NCI-H1105 treated with DMSO at 0.1 percent for 48 hours (cell line): Measurements from ENCODE around the gene SLC45A3.

Experiments
- DNase-seq: peaks from one replicate; lab custom pipeline; 2025; lab: John Stamatoyannopoulos, UW

The SLC45A3 gene

DNA sequence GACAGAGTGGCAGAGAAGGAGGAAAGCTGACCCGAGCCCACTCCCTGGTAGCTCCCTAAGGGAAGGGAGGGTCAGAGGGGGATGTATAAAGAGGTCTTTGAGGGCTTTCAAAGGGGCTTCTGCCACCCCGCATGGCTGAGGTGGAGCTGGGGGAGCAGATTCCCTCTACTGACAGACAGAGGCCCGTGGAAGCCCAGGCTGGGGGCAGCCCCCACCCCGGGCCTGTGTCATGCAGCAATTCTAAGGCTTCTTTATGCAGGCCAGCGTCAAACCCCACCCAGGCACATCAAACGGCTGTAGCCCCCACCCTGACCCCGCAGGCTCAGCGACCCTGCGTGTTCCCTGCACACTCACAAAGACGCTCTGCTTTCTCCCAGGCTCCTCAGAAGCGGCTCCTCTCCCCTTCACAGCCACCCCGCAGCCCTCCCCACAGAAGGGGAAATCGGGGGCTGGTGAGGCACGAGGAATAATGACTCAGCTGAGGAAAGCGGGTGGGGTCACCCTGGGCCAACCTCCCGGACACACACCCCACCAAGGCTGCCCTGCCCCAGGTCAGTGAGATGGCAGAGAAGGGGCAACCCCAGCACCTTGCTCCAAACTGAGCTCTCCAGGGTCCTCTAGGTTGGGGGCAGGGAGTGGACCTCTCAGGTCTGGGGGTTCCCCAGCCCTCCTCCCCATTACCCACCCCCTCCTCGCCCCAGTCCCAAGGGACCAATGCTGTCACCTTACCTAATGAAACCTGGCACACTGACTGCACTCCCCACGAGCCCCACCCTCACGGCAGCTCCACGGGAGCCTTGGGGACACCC lies 10.8 kb downstream of the SLC45A3 start:
- DNase-seq: no peak

DNA sequence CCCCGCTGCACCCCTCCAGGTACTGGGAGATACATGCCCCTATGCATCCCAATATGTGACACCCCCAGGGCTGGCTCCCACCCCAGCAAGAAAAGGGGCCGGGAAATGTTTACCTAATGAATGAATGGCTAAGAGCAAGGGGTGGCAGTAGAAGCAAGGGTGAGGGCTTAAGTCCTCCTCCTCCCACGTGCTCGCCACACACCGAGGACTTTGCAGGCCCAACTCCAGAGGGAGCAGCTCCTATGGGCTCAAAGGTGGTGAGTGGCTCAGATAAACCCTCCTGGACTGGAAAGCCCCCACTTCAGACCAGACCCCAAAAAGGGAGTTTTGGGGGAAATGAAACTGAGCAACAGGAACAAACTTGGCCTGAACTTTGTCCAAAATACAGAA lies 11.4 kb downstream of the SLC45A3 start:
- DNase-seq: no peak

GRCh38 chr1:205667909-205668643 lies 12.2 kb downstream of the SLC45A3 start:
- no peak for DNase-seq

DNA sequence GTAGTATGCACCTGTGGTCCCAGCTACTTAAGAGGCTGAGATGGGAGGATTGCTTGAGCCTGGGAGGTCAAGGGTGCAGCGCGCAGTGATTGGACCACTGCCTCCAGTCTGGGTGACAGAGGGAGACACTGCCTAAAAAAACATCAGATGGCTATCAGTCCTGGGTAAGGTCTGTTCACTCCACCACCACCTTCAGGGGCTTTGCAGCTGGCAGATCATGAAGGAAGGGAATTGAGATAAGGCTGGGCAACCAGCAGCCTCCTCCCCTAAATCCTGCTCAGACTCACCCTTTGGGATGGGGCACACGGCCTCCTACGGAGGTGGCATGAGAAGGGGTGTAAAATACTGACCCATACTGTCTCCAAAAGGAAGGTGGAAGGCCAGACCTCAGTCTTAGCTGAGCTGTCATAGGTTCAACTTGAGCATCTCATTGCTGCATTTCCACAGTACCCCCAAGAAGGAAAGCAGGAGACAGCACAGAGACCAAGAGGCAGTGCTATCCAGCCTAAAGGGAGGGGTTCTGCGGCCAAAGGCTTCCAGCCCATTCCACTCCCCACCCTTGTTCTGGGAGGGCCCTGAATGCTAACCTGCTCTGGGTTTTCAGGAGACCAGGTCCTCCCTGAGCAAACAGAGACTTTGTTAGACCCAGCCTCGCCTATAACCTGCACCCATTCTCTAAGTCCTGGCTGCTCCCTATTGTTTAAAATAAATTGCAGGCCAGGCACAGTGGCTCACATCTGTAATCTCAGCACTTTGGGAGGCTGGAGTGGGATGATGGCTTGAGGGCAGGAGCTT lies 13.7 kb downstream of the SLC45A3 start:
- no peak for DNase-seq

- DNase-seq: no peak
Observed at GRCh38 chr1:205665201-205666045, 14.9 kb downstream of the SLC45A3 start.

DNA sequence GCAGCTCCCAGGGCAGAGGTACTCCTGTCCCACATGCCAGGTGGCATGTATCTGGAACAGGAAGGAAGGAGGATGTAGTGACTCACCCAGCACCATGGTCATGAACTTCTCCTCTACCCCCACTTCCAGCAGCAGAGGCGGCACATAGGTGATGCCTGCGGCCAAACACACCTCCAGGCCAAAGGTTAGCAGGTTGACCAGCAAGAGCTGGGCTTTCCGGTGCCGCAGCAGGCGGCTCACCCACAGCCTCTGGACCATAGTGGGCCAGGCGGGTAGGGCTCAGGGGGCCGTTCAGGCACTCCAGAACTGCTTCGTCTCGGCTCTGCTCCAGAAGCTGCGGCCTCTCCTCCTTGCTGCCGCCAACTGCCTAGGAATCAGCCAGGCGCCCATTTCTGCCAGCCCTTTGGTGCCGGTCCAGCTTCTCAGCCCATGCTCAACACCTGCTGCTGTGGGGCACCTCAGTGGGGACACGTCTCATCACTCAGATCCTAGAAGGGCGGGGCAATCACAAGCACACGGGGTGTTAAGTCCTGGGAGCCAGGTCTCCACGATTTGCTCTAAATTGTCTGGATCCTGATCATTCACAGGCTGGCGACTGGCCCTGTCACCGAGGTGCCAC lies 15.8 kb downstream of the SLC45A3 start:
- peak; percentile 29 for DNase-seq

- DNase-seq: no peak
Observed at GRCh38 chr1:205663286-205663936, 16.9 kb downstream of the SLC45A3 start.

GRCh38 chr1:205662791-205663190 lies 17.5 kb downstream of the SLC45A3 start:
- DNase-seq: no peak

DNA sequence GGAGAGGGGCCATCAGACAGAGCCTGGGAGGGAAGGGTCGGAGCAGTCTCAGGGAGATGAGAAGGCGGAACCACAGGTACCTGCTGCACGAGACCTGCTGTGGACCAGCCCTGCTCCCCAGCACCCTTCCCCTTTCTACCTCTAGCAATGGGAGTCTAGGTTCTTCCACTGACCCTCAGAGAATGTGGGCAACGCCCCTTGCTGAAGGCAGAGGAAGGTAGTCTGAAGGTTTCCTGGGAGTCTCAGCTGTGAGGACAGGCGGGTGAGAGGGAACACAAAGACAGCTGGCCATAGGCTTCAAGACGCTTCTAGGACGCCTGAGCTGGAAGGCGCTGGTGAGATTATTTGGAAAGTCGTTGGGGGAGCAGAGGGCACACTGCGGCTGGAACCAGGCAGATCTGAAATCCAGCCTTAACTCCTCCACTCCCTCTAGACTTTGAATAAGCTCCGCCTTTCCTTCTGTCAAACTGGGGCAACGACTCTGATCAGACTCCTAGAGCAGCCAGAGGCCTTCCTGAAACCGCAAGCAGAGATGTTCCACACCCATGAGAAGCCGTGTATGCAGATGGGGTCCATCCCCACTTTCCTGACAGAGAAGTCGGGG lies 18.1 kb downstream of the SLC45A3 start:
- DNase-seq: no peak

GRCh38 chr1:205661429-205662134 lies 18.7 kb downstream of the SLC45A3 start:
- DNase-seq: no peak

DNA sequence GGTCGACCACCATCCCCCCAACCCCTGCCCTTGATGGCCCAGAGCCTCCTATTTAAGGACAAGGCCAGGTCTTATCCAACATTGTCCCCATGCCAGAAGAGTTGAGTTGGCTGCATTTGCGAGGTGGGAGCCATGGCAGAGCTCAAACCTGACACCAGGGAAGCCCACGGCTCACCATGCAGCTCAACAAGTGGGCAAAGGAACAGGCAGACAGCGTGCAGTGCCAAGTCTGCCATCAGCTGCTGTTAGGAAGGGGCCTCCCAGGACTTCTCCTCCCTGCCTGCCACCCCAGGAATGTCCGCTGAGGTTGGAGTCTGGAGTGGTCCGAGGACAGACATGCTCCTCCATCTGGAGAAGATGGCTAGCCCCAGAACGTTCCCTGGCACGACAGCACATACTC lies 19.9 kb downstream of the SLC45A3 start:
- no peak for DNase-seq

- DNase-seq: peak; percentile 40
Observed at GRCh38 chr1:205658943-205659581, 21.2 kb downstream of the SLC45A3 start.

DNA sequence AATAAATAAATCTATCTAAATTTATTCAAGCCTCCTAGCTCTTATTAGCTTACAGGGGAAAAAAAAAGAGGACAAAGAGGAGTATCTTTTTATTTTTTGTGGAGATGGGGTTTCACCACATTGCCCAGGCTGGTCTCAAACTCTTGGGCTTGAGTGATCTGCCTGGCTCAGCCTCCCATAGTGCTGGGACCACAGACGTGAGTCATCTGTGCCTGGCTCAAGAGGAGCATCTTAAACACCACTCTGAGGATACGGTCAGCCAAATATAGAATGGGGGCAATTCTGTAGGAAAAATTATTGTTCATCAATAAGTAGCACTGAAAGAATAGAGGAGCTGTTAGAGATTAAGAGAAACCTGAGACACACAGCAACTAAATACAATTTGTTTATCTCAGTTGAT lies 24.1 kb downstream of the SLC45A3 start:
- DNase-seq: no peak

DNA sequence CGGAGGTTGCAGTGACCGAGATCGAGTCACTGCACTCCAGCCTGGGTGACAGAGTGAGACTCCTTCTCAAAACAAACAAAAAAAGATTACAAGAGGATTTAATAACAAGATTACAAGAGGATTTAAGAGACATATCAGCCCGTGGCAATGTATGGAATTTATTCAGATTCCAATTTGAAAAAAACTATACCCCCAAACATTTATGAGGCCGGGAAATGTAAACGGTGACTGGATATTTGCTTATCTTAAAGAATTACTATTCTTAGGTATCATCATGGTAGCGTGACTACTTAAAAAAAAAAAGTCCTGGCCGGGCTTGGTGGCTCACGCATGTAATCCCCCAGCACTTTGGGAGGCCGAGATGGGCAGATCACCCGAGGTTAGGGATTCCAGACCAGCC lies 27.3 kb downstream of the SLC45A3 start:
- DNase-seq: no peak

- DNase-seq: no peak
Observed at GRCh38 chr1:205650241-205650640, 30.1 kb downstream of the SLC45A3 start.

DNA sequence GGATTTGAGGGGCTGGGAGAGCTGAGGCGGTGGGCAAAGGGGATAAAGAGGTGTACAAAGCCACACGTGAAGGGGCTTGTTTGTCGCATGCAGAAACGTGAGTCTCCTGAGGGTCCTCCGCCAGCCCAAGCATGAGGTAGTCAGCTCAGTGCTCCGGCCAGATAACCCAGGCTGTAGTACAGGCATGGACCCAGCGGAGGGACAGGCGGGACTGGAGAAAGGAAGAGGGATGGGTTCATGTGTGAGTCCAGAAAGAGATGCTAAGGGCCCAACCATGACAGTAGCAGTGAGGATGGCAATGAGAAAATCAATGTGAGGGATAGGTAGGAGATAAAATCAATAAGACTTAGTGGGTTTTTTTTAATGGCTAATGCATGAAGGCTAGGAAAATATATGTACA lies 34.8 kb downstream of the SLC45A3 start:
- no peak for DNase-seq

GRCh38 chr1:205642679-205643307 lies 37.5 kb downstream of the SLC45A3 start:
- no peak for DNase-seq

DNA sequence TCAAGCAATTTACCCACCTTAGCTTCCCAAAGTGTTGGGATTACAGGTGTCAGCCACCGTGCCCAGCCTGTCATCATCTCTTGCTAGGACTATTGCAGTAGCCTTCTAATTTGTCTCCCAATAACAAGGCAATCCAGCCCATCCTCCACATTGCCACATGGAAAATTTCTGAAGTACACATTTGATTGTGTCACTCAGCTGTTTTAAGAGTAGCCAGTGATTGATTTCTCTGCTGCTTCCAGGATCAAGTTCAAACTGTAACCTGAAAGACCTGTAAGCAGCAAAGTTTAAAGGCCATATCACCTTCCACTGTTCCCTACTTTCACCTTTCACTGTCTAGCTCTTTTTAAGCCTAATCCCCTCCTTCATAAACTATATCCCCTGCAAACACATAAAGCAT lies 40.7 kb downstream of the SLC45A3 start:
- DNase-seq: no peak
